B cell (primary cell): ENCODE results near the gene STAG1.

Source experiments
- CTCF ChIP-seq: fragments of 200-600 bp; IDR thresholded peaks from one replicate; pipeline ENCODE4 v1.8.0; 2022; ENCODE audit warnings: antibody characterized with exemption, mild to moderate bottlenecking
- EZH2 ChIP-seq: IDR thresholded peaks from 2 replicates; pipeline ENCODE4 v1.6.1; 2012; ENCODE audit warnings: borderline replicate concordance, low read depth, mild to moderate bottlenecking, moderate library complexity, low read length; ENCODE audit not compliant: insufficient read depth, poor library complexity, severe bottlenecking

- TF ChIP-seq CTCF (no peak), EZH2 (no peak)
Measured at GRCh38 chr3:136678981-136679380, 73.2 kb downstream of the STAG1 start.
